Type B pancreatic cell (in vitro differentiated cells): ENCODE results near the gene EHMT1. TPM values are rescaled to one million over a fixed set of nuclear protein-coding genes. Genes with fewer than 3 reads are reported as not detected.
"Not testable (repeated sequence)": the region's sequence is repeated elsewhere in the genome, so short reads cannot be mapped to it uniquely, and the experiment has no call there.

Source experiments
- DNase-seq: peaks from one replicate; pipeline ENCODE4 v3.0.0; 2021; ENCODE audit warnings: mixed read lengths; ENCODE audit not compliant: unreplicated experiment; ENCODE audit errors: extremely low spot score
- H3K27ac Mint-ChIP-seq: 2 replicates; pipeline ENCODE4 v1.8.0; 2021; ENCODE audit warnings: mild to moderate bottlenecking, mixed read lengths
- H3K27me3 Mint-ChIP-seq: 2 replicates; pipeline ENCODE4 v1.8.0; 2021; ENCODE audit warnings: mixed read lengths
- H3K36me3 Mint-ChIP-seq: 2 replicates; pipeline ENCODE4 v1.8.0; 2021; ENCODE audit warnings: mixed read lengths
- H3K4me1 Mint-ChIP-seq: one replicate; pipeline ENCODE4 v1.8.0; 2021; ENCODE audit warnings: mixed read lengths; ENCODE audit not compliant: unreplicated experiment
- H3K4me3 Mint-ChIP-seq: 2 replicates; pipeline ENCODE4 v1.8.0; 2021; ENCODE audit warnings: mild to moderate bottlenecking, mixed read lengths
- H3K9me3 Mint-ChIP-seq: 2 replicates; pipeline ENCODE4 v1.8.0; 2021; ENCODE audit warnings: mixed read lengths
- CTCF ChIP-seq: fragments of 200-600 bp; sonication (generic); conservative IDR thresholded peaks from 2 replicates; pipeline ENCODE4 v1.5.0; 2021; ENCODE audit warnings: antibody characterized with exemption, mild to moderate bottlenecking
- total RNA-seq: library from RNA; stranded (reverse); gene quantifications from 2 replicates; pipeline ENCODE4 v1.2.1, GENCODE V29; 2021; ENCODE audit warnings: low replicate concordance

The EHMT1 gene
- total RNA-seq, 1 donor from 2014 or later: 111 TPM

GRCh38 chr9:137724818-137725240 lies 106.0 kb downstream of the EHMT1 start:
- Mint-ChIP-seq H3K27me3 (no peaks in the 10 kb centered on the region), H3K4me1 (peaks cover 9% of the 10 kb centered on the region), H3K4me3 (no peak overlapping the region), H3K36me3 (peaks cover 55% of the 10 kb centered on the region), H3K27ac (peak overlapping the region; percentile 24), H3K9me3 (peaks cover 5% of the 10 kb centered on the region)
- no peak for TF ChIP-seq CTCF
- DNase-seq: no peak

- Mint-ChIP-seq H3K4me1 (peaks cover 9% of the 10 kb centered on the region), H3K36me3 (peaks cover 55% of the 10 kb centered on the region), H3K4me3 (no peak overlapping the region), H3K9me3 (peaks cover 5% of the 10 kb centered on the region), H3K27ac (peak overlapping the region; percentile 65), H3K27me3 (no peaks in the 10 kb centered on the region)
- DNase-seq: no peak
- TF ChIP-seq CTCF: no peak
Observed at GRCh38 chr9:137725598-137725997, 106.8 kb downstream of the EHMT1 start.

- not testable (repeated sequence) for H3K4me3 Mint-ChIP-seq, H3K9me3 Mint-ChIP-seq, H3K4me1 Mint-ChIP-seq, DNase-seq, H3K27me3 Mint-ChIP-seq
- Mint-ChIP-seq H3K36me3 (peaks cover 62% of the 10 kb centered on the region), H3K27ac (peak overlapping the region; percentile 65)
Observed at GRCh38 chr9:137726336-137726735, 107.5 kb downstream of the EHMT1 start.

GRCh38 chr9:137726764-137727163 lies 108.0 kb downstream of the EHMT1 start:
- H3K4me3 Mint-ChIP-seq: no peak overlapping the region
- no peak for TF ChIP-seq CTCF
- H3K9me3 Mint-ChIP-seq: peaks cover 5% of the 10 kb centered on the region
- no peaks in the 10 kb centered on the region for H3K27me3 Mint-ChIP-seq
- H3K36me3 Mint-ChIP-seq: peaks cover 60% of the 10 kb centered on the region
- H3K4me1 Mint-ChIP-seq: peaks cover 6% of the 10 kb centered on the region
- no peak overlapping the region for H3K27ac Mint-ChIP-seq
- no peak for DNase-seq

GRCh38 chr9:137727716-137728115 lies 108.9 kb downstream of the EHMT1 start:
- H3K27ac Mint-ChIP-seq: peak overlapping the region; percentile 53
- no peaks in the 10 kb centered on the region for H3K27me3 Mint-ChIP-seq
- TF ChIP-seq CTCF: no peak
- no peak overlapping the region for H3K4me3 Mint-ChIP-seq
- DNase-seq: no peak
- no peaks in the 10 kb centered on the region for H3K4me1 Mint-ChIP-seq
- H3K9me3 Mint-ChIP-seq: peaks cover 5% of the 10 kb centered on the region
- peaks cover 61% of the 10 kb centered on the region for H3K36me3 Mint-ChIP-seq

GRCh38 chr9:137728444-137729311 lies 109.9 kb downstream of the EHMT1 start:
- Mint-ChIP-seq H3K36me3 (peaks cover 71% of the 10 kb centered on the region), H3K27me3 (no peaks in the 10 kb centered on the region), H3K4me3 (no peak overlapping the region), H3K4me1 (no peaks in the 10 kb centered on the region), H3K27ac (peak overlapping the region; percentile 53), H3K9me3 (peaks cover 7% of the 10 kb centered on the region)
- TF ChIP-seq CTCF: no peak
- no peak for DNase-seq
